GM10847 (cell line): ENCODE data around the gene NR2F6.

Source experiments
- POLR2A ChIP-seq: IDR thresholded peaks from 2 replicates; pipeline ENCODE4 v1.6.1; 2011; ENCODE audit not compliant: insufficient read length; ENCODE audit errors: extremely low read depth

Gene NR2F6

GRCh38 chr19:17248011-17248776, 2.5 kb upstream of the NR2F6 start:
- no peak for TF ChIP-seq POLR2A

- TF ChIP-seq POLR2A: no peak
Measured at GRCh38 chr19:17246681-17247425, 1.1 kb upstream of the NR2F6 start.

DNA sequence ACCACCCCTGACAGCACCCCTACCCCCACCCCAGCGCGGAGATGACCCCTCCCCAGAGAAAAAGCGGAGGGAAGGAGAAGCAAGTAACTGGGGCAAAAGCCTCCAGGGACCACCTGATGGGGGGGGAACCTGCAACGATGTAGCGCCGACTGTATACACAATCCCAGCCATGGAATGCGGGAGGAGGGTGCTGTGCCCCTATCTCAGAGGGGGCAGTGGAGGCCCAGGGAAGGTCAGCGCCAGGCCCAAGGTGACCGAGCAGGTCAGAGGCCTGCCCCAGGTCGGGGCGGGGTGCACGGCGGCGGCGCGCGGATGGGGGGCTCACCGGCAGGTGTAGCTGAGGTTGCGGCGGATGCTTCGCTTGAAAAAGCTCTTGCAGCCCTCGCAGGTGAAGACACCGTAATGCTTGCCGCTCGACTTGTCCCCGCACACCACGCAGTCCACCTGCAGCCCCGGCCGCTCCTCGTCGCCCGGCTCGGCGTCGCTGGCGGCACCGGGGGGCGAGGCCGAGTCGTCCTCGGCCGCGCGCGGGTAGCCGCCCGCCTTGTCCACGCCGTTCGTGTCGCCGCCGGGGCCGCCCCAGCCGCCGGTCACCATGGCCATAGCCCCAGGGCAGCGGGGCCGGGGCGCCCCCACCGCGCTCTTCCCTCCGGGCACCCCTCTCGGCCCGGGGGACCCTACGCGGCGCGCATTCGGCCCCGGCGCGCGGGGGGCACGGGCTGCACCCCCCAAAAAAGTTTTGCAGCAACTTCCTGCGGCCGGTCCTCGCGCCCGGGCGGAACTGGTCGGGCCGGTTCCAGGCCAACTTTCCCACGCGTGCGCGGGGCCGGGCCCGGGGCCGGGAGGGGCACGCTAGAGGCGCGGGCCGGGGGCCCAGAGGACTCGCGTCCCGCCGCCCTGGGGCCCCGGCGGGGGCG, 843 bp downstream of the NR2F6 start:
- TF ChIP-seq POLR2A: no peak

GRCh38 chr19:17243830-17244617, 1.7 kb downstream of the NR2F6 start:
- no peak for TF ChIP-seq POLR2A

GRCh38 chr19:17243211-17243829, 2.4 kb downstream of the NR2F6 start:
- no peak for TF ChIP-seq POLR2A

GRCh38 chr19:17242431-17243208, 3.1 kb downstream of the NR2F6 start:
- no peak for TF ChIP-seq POLR2A

GRCh38 chr19:17240826-17241399, 4.8 kb downstream of the NR2F6 start:
- TF ChIP-seq POLR2A: no peak

DNA sequence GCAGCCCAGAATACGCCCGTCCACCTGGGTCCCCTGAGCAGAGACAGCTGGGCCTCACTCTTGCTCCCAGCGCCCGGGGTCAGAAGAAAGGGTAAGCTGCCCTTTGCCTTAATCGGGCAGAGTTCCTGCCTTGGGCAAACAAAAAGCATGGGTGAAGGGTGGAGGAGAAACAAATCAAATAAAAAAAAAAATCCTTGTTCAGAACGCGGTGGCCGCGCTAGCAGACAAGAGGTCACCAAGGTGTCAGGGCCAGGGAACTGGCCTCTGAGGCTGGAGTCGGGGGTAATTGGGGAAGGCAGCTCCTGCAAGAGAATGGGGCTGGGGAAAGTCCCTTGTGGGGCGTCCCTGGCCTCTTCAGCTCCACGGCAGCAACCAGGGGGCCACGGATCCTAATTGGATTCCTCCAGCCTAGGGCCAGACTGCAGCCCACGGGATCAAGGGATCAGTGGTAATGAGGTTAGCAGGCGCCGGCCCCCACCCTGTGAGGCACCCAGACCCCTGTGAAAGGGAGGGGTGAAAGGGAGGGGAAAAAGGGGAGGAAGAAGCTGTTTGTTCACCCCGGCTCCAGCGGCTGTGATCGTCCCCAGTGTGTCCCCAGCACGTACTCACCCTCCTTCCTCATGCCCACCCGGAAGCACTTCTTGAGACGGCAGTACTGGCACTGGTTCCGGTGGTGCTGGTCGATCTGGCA, 5.5 kb downstream of the NR2F6 start:
- TF ChIP-seq POLR2A: no peak

- no peak for TF ChIP-seq POLR2A
Measured at GRCh38 chr19:17237747-17238706, 7.7 kb downstream of the NR2F6 start.

DNA sequence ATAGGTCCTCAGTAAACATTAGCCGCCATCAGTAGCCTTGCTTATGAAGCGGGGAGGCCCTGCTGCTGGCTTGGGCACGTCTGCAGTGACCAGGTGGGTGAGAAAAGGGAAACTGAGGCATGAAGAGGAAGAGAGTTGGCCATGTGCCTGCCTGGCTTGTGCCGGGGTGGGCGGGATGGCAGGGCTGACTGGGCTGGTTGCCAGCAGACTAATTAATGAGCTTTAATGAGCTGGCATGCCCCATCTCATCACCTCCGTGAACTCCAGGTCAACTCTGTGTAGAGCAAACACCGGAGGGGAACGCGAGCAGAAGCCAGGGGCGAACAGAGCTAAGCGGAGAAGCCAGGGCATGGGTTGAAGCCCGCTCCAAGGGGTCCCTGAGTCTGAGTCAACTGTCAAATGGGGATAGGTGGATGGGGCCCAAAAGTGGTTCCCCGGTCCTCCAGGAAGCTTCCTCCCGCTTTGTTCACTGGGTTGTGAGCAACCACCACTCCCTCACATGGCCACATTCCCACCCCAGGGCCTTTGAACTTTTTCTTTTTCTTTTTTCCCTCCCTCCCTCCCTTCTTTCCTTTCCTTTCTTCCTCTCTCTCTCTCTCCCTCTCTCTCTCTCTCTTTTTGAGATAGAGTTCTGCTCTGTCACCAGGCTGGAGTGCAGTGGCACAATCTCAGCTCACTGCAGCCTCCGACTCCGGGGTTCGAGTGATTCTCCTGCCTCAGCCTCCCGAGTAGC, 8.7 kb downstream of the NR2F6 start:
- no peak for TF ChIP-seq POLR2A
